NCI-H69 (cell line): Measurements from ENCODE around the gene CAND2.

Source experiments
- DNase-seq: peaks from one replicate; lab custom pipeline; 2025; lab: John Stamatoyannopoulos, UW

Gene CAND2

GRCh38 chr3:12807601-12808359 lies 11.3 kb downstream of the CAND2 start:
- no peak for DNase-seq

- no peak for DNase-seq
These were observed 12.1 kb downstream of the CAND2 start for GRCh38 chr3:12808587-12808986.

- no peak for DNase-seq
These were observed 12.5 kb downstream of the CAND2 start for GRCh38 chr3:12809001-12809400.

- no peak for DNase-seq
These were observed 13.0 kb downstream of the CAND2 start for GRCh38 chr3:12809435-12809834.

GRCh38 chr3:12810013-12810780 lies 13.7 kb downstream of the CAND2 start:
- peak; percentile 94 for DNase-seq

GRCh38 chr3:12810961-12811360 lies 14.5 kb downstream of the CAND2 start:
- peak; percentile 36 for DNase-seq

- no peak for DNase-seq
These were observed 16.3 kb downstream of the CAND2 start for GRCh38 chr3:12812812-12813211.

- no peak for DNase-seq
These were observed 17.5 kb downstream of the CAND2 start for GRCh38 chr3:12813967-12814366.

GRCh38 chr3:12815078-12815477 lies 18.6 kb downstream of the CAND2 start:
- no peak for DNase-seq

GRCh38 chr3:12815719-12816118 lies 19.2 kb downstream of the CAND2 start:
- no peak for DNase-seq

- no peak for DNase-seq
These were observed 20.3 kb downstream of the CAND2 start for GRCh38 chr3:12816521-12817342.

GRCh38 chr3:12817343-12817710 lies 20.8 kb downstream of the CAND2 start:
- DNase-seq, result no peak

GRCh38 chr3:12818273-12818672 lies 21.8 kb downstream of the CAND2 start:
- DNase-seq, result no peak

- DNase-seq, result no peak
These were observed 22.3 kb downstream of the CAND2 start for GRCh38 chr3:12818773-12819172.

- DNase-seq, result no peak
These were observed 26.4 kb downstream of the CAND2 start for GRCh38 chr3:12822725-12823373.

GRCh38 chr3:12824299-12824698 lies 27.8 kb downstream of the CAND2 start:
- DNase-seq, result no peak

- no peak for DNase-seq
These were observed 28.7 kb downstream of the CAND2 start for GRCh38 chr3:12825156-12825555.

GRCh38 chr3:12828751-12829150 lies 32.3 kb downstream of the CAND2 start:
- no peak for DNase-seq

- no peak for DNase-seq
These were observed 32.9 kb downstream of the CAND2 start for GRCh38 chr3:12829404-12829803.

GRCh38 chr3:12829886-12830784 lies 33.7 kb downstream of the CAND2 start:
- no peak for DNase-seq

- no peak for DNase-seq
These were observed 34.3 kb downstream of the CAND2 start for GRCh38 chr3:12830785-12831156.
